HG03460 (cell line): ENCODE results near the gene NOPCHAP1.
"Not testable (repeated sequence)": the region's sequence is repeated elsewhere in the genome, so short reads cannot be mapped to it uniquely, and the experiment has no call there.

Experiments used
- ATAC-seq: cut with Tn5 transposase; IDR thresholded peaks from one replicate; pipeline ENCODE4 v1.9.1; 2021; ENCODE audit not compliant: unreplicated experiment

The NOPCHAP1 gene, protein sequence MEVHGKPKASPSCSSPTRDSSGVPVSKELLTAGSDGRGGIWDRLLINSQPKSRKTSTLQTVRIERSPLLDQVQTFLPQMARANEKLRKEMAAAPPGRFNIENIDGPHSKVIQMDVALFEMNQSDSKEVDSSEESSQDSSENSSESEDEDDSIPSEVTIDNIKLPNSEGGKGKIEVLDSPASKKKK

DNA sequence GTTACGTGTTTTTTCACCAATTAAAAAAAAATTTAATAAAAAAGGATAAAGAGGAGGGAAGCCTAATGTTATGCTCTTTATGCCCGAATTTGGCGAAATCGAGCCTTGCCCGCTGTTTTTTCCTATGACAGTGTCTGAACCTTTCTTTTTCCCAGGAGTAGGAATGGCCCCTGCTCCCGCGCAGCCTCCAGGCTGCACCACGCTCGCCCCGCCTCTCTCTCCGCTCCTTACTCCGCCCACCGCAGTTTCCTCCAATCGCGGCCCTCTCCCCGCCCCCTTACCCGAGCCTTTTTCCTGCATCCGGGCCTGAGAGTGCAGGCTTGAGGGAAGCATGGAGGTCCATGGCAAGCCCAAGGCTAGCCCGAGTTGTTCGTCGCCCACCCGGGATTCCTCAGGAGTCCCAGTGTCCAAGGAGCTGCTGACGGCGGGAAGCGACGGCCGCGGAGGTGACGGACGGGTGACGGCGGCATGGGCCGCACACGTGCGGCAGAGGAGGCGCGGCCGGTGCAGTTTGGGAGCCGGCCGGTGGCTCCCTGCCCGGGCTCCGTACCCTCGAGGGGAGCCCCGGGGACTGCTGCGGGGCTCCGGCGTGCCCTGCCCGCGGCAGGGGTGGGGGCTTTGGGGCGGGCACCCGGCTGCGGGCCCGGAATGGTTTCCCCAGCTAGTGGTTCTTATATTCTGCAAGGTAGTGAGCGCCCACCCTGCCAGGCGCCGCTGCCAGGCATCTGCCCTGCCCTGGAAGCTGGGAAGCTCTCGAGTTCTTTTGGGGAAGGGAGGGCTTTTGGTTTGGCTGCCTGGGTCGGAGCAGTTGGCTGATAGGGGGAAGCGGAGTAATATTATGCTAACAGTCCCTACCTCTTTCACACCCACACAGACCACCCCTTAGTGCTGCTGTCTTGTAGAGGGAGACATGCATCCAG, at the start of gene NOPCHAP1:
TSS of gene NOPCHAP1 (plus strand) at position 295 of the 920 bp plus-strand sequence. CDS start at position 332, 37 bp downstream.
- ATAC-seq = peak; percentile 99

DNA sequence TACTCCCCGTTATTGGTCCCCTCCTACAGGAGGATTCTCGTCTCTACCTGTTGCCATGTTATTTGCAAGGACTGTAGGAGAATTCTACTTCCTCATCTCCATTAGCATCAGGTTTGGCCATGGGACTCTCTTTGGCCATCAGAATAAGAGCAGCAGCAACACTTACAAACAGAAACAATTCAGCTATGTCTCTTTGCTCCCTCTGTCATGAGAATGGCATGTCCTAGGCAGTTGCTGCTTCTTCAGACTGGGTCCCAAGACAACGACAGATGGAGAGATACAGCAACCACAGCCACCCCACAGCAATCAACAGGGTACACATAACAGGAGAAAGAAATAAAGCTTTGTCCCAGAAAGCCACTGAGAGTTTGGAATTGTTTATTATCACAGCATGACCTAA, 47.7 kb upstream of the NOPCHAP1 start:
- no peak for ATAC-seq

- ATAC-seq = no peak
These were observed 47.0 kb upstream of the NOPCHAP1 start for GRCh38 chr12:104939089-104939488.

GRCh38 chr12:104941454-104941853, 44.7 kb upstream of the NOPCHAP1 start:
- ATAC-seq = no peak

- no peak for ATAC-seq
These were observed 44.0 kb upstream of the NOPCHAP1 start for GRCh38 chr12:104942075-104942474.

DNA sequence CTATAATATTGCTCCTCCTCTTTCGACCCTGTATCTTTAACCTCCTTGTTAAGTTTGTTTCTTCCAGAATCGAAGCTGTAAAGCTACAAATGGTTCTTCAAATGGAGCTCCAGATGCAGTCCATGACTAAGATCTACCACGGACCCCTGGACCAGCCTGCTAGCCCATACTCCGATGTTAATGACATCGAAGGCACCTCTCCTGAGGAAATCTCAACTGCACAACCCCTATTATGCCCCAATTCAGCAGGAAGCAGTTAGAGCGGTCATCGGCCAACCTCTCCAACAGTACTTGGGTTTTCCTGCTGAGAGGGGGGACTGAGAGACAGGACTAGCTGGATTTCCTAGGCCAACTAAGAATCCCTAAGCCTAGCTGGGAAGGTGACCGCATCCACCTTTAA, 42.7 kb upstream of the NOPCHAP1 start:
- not testable (repeated sequence) for ATAC-seq

- ATAC-seq = no peak
These were observed 41.9 kb upstream of the NOPCHAP1 start for GRCh38 chr12:104944252-104944651.

DNA sequence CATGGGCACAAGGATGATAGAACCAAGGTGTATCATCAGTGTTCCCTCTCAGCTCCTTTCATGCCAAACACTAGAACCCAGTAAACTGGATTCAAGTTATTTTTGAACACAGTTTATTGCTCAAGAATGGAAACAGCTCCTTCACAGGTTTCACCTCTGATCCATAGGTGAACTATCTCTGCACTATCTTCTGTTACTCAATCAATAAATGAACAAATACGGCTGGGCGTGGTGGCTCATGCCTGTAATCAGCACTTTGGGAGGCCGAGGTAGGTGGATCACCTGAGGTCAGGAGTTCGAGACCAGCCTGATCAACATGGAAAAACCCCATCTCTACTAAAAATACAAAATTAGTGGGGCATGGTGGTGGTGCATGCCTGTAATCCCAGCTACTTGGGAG, 37.4 kb upstream of the NOPCHAP1 start:
- ATAC-seq = not testable (repeated sequence)

DNA sequence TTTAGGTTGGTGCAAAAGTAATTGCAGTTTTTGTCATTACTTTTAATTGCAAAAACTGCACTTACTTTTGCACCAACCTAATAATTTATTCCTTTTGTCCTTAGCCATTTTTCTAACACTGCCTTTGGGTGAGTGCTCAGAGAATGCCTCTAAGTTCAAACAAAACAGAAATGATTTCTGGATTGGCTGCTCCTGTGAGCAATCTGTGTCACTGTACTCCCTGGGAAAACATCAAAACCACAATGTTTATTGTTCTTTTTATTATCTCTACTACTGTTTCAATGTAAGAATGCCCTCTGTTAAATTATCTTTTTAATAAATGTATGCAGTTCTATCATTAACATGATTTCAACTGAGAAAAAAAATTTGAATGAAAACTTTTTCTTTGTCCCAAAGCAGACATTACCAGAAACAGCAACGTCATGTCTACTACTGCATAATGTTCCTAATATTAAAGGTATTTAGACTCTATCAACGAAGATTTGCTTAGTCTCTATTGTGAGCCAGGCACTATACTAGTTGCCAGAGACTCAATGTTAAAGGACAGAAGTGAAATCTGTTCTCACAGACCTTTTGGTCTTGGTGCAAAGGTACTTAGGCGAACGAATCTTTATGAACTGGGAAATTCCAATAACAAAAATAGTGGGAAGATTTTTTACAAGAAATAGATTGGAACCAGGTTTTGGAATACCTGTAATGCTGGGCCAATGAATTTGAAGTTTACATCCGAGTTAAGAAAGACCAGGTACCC, 34.2 kb upstream of the NOPCHAP1 start:
- no peak for ATAC-seq

- ATAC-seq = no peak
These were observed 33.3 kb upstream of the NOPCHAP1 start for GRCh38 chr12:104952816-104953215.

GRCh38 chr12:104953323-104953722, 32.8 kb upstream of the NOPCHAP1 start:
- ATAC-seq = no peak

DNA sequence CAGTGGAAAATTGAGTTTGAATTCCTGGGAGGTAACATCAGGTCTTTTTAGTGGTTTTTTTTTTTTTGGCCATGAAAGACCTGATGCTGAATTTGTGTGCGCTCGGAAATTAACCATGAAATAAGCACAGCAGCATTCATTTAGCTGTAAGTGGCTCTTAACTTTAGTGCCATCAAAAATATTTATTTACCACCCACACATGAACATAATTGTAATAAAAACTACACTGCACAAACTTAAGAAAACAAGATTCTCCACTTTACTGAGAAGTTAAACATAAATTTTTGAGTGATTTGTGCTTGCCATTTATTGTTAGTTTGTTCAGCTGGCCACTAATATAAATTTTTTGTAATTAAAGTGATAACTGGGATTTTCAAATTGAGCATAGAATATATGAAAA, 30.4 kb upstream of the NOPCHAP1 start:
- no peak for ATAC-seq

DNA sequence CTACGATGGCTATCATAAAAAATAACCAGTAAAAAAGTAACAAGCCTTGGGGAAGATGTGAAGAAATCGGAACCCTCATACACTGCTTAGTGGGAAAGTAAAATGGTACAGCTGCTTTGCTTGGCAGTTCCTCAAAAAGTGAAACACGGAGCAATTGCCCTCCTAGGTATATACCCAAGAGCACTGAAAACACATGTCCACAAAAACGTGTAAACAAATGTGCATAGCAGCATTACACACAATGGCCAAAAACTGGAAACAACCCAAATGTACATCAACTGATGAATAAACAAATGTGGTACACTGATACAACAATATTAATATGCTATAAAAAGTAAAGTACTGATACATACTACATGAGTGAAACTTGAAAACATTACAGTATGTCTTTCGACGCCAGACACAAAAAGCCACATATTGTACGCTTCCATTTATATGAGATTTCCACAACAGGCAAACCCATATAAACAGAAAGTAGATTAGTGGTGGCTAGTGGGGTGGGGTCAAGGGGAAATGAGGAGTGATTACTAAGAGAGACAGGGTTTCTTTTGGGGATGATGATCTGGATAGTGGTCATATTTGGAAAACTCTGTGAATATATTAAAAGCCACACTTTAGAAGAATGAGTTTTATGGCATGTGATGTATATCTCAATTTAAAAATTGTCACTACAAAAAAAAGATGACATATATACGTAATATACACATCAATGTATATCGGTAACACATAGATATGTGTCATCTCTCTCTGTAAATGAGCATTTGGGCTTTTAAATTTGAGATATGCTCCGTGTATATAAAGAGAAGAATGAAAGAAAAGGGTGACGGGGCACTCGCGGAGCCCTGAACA, 29.0 kb upstream of the NOPCHAP1 start:
- ATAC-seq = no peak

DNA sequence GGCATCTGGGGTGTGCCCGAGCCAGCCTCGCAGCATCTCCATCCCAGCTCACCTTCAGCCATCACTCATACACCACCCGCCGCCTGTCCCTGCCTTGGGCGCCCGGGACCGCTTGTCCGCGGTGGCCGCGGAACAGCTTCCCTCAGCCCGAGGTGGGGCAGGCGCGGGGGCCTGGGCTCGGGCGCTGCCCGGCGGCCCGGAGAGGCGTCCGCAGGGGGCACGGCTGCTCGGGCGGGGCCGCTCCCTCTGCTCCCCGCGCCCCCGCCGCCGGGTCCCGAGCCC, 28.5 kb upstream of the NOPCHAP1 start:
- ATAC-seq = no peak

DNA sequence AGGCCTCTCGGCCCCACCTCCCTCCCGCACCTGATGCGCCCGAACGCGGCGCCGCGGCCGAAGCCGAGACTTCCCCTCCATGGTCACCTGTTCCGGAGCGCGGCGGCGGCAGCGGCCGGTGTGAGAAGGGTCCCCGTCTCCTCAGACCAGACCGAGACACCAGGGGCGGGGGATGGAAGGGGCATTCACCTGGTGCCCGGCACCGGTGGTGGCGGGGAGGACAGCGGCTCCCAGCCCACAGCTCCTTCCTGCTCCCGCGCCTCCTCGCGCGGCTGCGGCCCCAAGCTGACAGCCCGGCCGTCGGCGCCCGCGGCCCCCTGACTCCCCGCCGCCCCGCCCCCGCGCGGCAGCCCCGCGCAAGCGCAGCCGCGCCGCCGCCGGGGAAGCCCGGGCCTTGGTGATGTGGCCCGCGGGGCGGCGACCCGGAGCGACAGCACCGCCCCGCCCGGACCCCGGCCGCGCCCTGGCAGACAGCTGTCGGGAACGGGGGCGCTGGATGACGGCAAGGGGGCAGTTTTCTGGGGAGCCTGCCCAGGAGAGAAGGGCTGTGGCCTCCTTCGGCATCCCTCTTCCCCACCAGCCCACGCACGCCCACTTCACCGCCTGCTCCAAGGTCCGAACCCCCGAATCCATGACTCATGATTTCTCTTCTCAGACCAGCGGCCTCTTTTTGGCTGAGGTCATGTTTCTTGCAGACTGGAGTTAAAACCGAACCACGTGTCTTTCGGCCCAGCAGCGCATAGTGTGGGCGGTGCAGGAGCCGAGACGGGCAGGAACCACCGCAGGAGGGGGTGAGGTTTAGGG, 27.9 kb upstream of the NOPCHAP1 start, which contains the start of gene SLC41A2:
TSS of gene SLC41A2 (minus strand) at position 290 of the 804 bp plus-strand sequence. CDS start 29,763 bp downstream, outside the sequence.
- ATAC-seq = peak; percentile 73

- no peak for ATAC-seq
These were observed 27.2 kb upstream of the NOPCHAP1 start for GRCh38 chr12:104958805-104959334.

GRCh38 chr12:104959335-104959841, 26.7 kb upstream of the NOPCHAP1 start:
- ATAC-seq = no peak

- ATAC-seq = no peak
These were observed 25.7 kb upstream of the NOPCHAP1 start for GRCh38 chr12:104960464-104960863.

DNA sequence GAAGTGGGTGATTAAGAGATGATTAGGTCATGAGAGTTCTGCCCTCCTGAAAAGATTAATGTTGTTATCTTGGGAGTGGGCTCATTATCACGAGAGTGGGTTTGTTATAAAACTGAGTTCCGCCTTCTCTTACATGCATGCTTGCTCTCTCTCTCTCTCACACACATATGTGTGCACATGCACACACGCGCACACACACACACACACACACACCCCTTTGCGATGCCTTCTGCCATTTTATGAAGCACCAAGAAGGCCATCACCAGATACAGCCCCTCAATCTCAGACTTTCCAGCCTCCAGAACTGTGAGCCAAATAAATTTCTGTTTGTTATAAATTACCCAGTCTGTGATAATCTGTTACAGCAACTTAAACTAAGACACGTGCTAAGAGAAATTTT, 22.4 kb upstream of the NOPCHAP1 start:
- ATAC-seq = no peak
